Suppressor macrophage treated with lipopolysaccharide for 1 hour (primary cell): ENCODE results near the gene UBXN11.

ENCODE experiments used
- DNase-seq, 3 donors: peaks; one replicate each; pipeline ENCODE4 v3.0.0-alpha.2; 2020 to 2022

The UBXN11 gene, protein sequence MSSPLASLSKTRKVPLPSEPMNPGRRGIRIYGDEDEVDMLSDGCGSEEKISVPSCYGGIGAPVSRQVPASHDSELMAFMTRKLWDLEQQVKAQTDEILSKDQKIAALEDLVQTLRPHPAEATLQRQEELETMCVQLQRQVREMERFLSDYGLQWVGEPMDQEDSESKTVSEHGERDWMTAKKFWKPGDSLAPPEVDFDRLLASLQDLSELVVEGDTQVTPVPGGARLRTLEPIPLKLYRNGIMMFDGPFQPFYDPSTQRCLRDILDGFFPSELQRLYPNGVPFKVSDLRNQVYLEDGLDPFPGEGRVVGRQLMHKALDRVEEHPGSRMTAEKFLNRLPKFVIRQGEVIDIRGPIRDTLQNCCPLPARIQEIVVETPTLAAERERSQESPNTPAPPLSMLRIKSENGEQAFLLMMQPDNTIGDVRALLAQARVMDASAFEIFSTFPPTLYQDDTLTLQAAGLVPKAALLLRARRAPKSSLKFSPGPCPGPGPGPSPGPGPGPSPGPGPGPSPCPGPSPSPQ

DNA sequence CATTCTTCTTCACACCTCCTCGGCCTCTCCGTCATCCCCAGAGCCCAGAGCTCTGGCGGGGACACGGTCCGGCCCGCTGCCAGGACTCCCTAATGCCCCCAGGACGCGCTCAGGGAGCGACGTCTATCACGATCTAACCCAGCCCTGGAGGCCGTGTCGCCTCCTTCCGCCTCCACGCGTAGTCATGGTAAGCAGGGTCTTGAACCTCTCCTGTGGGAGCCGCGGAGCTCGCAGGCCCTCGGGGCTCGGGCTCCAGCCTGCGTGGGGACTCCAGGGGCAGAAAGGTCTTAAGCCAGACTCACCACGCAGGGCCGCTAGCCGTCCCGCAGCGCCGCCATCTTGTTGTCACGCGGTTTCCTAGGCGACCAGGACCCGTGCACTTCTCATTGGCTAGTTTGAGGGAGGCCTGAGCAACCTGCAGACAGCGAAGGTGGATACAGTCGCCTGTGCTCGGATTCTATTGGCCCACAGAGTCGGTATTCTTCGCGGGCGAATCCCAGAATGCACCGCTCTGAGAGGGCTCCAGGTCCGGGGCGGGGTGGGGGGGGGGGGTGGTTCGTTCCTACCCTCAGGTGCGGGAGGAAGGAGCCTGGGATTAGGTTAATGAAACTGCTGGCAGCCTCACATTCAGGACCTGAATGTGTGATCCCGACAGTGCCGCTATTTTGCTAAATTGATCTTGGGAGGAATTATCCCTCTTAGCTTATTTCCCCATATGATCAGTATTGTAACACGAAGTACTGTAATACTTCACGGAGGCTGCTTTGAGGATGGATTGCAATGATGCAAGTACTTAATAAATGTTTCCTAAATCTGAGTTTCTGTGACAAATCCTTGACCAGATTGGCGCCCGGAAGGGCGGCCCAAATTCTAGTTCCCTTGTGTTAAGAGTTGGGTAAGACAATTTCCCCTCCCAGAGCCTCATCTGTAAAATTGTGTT, at the start of gene UBXN11:
Gene UBXN11 (minus strand): TSS at position 347 of the 940 bp plus-strand sequence. CDS start 3,753 bp downstream, outside the sequence.
- DNase-seq = peak; percentile 88 to 92 (median 91)

- DNase-seq = no peak
Observed at GRCh38 chr1:26356106-26356505, 49.7 kb upstream of the UBXN11 start.

GRCh38 chr1:26354972-26355371, 48.5 kb upstream of the UBXN11 start:
- DNase-seq = no peak

DNA sequence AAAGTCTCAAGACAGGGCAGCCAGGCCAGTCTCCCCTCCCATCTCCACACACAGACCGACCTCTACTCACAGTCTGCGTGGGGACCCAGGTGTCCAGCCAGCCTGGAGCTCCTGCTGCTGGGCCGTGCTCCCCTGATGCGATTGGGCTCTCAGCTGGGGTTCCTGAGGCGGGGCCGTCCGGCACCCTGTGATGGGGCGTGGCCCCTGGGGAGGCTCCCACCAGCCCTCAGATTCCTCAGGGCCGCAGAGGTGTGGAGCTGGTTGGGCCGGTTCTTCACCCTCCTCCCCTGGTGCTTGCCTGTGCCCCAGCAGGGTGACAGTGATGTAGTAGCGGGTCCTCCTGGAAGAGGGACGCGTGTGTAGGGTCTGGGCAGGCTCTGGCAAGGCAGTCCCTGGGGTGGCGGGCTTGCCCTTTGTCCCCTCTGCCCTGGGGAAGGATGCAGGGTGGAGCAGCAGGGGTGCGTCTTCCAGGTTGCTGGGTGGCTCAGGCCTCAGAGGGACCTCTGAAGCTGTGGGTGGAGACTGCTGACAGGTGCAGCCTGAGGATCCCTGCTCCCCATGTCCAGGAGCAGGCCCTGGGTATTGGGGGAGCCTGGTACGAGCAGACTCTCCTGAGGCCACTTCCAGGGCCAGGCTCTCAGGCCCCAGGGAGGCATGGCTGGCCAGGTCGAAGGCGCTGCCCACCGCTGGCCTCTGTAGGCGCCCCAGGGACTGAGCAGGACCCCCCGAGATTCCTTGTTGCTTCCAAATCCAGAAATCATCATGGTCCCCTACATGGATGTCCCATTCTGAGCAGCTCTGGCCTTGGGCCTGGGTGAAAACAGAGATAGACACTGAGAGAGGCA, 47.8 kb upstream of the UBXN11 start, which contains the start of gene CRYBG2:
Gene CRYBG2 (minus strand): TSS at position 155 of the 845 bp plus-strand sequence. CDS start 7,473 bp downstream, outside the sequence.
- DNase-seq = no peak

- DNase-seq = no peak
Observed at GRCh38 chr1:26353210-26353859, 46.9 kb upstream of the UBXN11 start.

DNA sequence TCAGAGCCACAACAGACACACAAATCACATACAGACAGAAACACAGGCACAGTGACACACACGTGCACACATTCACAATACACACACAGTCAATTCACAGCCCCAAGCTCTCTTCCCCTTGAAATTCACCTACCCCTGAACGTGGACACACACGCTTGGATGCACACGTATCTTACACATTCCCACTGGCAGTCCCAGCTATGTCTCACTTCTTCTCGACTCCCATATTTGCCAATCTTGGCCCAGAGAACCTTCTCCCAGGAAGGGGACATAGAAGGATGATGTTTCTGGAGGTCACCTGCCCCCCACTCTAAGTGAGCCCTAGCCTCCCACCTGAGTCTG, 45.9 kb upstream of the UBXN11 start:
- no peak for DNase-seq

- DNase-seq = no peak
Observed at GRCh38 chr1:26351590-26352337, 45.3 kb upstream of the UBXN11 start.

DNA sequence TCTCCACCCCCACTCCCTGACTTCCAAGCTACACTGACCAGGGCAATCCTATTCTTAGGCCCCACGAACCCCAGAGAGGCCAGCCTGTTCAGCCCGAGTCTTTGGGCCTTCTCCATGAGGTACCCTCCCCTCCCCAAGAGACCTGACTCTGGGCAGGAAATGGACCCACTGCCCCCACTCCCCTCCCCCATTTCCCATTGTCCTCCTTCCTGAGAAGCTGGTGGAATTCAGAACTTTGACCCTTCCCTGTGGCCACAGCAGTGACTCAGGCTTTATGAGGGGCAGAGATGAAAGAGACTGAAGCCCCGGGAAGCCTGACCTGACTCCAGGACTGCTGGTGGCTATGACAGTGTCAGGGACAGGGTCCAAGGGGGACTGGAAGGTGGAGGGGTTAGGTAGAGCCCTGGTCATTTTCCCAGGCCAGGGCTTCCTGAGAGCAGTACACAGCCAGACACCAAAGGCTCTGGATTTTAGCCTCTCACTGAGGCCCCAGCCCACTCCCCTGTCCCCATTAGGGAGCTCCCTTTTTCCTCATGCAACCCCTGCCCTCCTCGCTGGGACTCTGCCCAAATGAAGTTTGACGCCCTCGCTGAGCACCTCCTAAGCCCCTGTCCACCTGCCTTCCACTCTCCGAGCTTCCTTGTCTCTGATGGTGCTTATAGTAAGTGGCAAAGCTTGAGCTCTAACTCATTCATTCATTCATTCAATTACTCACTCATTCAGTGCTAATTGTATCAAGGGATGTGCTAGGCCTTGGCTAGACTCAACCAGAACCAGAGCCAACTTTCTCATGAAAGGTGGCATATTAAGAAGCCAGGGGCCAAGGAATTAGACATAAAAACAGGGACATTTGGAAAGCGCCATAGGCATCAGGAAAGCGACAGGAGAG, 44.5 kb upstream of the UBXN11 start:
- DNase-seq = no peak

GRCh38 chr1:26350343-26350700, 43.9 kb upstream of the UBXN11 start:
- DNase-seq = no peak

GRCh38 chr1:26349877-26350244, 43.4 kb upstream of the UBXN11 start:
- no peak for DNase-seq

DNA sequence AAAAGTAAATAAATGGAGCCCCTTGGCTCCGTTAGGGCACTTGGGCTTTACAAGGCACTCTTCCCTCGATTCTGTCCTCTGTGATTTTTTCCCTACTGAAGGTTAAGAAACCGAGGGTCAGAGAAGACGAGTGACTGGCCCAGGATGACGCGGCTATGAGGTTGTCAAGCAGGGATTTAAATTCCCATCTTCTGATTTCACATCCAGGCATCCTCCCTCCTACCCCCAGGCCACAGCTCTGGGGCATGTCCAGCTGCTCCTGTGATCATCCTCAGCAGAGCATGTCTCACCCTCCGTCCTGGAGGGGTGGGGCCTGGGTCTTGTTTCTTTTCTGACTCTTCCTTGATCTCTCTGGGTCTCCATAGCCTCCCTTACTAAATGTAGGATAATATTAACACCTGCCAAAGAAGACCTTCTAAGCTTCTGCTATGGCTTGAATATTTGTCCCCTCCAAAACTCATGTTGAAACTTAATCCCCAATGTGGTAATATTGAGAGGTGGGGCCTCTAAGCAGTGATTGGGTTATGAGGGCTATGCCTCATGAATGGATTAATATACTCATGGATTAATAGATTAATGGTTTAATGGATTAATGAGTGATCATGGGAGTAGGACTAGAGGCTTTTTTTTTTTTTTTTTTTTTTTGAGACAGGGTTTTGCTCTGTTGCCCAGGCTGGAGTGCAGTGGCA, 42.9 kb upstream of the UBXN11 start:
- DNase-seq = no peak

GRCh38 chr1:26346274-26347033, 40.0 kb upstream of the UBXN11 start:
- DNase-seq = peak in 1 of 3 donors; percentile 20

GRCh38 chr1:26345718-26346117, 39.3 kb upstream of the UBXN11 start:
- no peak for DNase-seq

- no peak for DNase-seq
Observed at GRCh38 chr1:26344147-26344920, 37.9 kb upstream of the UBXN11 start.

- DNase-seq = no peak
Observed at GRCh38 chr1:26340047-26340481, 33.6 kb upstream of the UBXN11 start.

- DNase-seq = no peak
Observed at GRCh38 chr1:26338670-26339069, 32.2 kb upstream of the UBXN11 start.

GRCh38 chr1:26337625-26338024, 31.2 kb upstream of the UBXN11 start:
- no peak for DNase-seq

- no peak for DNase-seq
Observed at GRCh38 chr1:26337206-26337535, 30.7 kb upstream of the UBXN11 start.
